HL-60 (cell line): Measurements from ENCODE around the gene CTXN1.
A peak's percentile ranks its signal among the peaks of the same experiment; 100 is the strongest.
"Not testable (repeated sequence)": the region's sequence is repeated elsewhere in the genome, so short reads cannot be mapped to it uniquely, and the experiment has no call there.

Experiments
- DNase-seq, 2 experiments: peaks; one replicate each; pipeline ENCODE4 v3.0.0-alpha.2; 2010 to 2020; ENCODE audit warnings: low read depth in 1 of 2, low spot score in 1 of 2
- H3K27ac ChIP-seq: fragments of 250-450 bp; sonication (Bioruptor Pico); replicated peaks from 2 replicates; pipeline ENCODE4 v1.5.1; 2020; ENCODE audit warnings: mild to moderate bottlenecking, moderate library complexity
- H3K27me3 ChIP-seq: fragments of 250-450 bp; sonication (Bioruptor Pico); 2 replicates; pipeline ENCODE4 v1.5.1; 2021; ENCODE audit warnings: mild to moderate bottlenecking, moderate library complexity; ENCODE audit not compliant: insufficient read depth, poor library complexity, severe bottlenecking
- H3K4me3 ChIP-seq: replicated peaks from 2 replicates; pipeline ENCODE4 v1.5.1; 2011; ENCODE audit warnings: mild to moderate bottlenecking, control low read depth, low read length; ENCODE audit not compliant: insufficient read depth
- GABPA ChIP-seq: IDR thresholded peaks from 2 replicates; pipeline ENCODE4 v1.6.1; 2012; ENCODE audit warnings: low read depth
- POLR2AphosphoS5 ChIP-seq: IDR thresholded peaks from 2 replicates; pipeline ENCODE4 v1.6.1; 2012; ENCODE audit warnings: low read depth
- SPI1 ChIP-seq: IDR thresholded peaks from 2 replicates; pipeline ENCODE4 v1.6.1; 2012; ENCODE audit warnings: low read depth, mild to moderate bottlenecking, borderline replicate concordance
- TF ChIP-seq, protein P1 (sequence below): IDR thresholded peaks from 2 replicates; pipeline ENCODE4 v1.6.1; 2012; ENCODE audit warnings: low read depth; ENCODE audit not compliant: insufficient replicate concordance
- TF ChIP-seq, protein P2 (sequence below): IDR thresholded peaks from one replicate; pipeline ENCODE4 v1.5.1; 2011; ENCODE audit warnings: low read length, control low read depth, inconsistent platforms; ENCODE audit not compliant: insufficient read depth

Gene CTXN1

DNA sequence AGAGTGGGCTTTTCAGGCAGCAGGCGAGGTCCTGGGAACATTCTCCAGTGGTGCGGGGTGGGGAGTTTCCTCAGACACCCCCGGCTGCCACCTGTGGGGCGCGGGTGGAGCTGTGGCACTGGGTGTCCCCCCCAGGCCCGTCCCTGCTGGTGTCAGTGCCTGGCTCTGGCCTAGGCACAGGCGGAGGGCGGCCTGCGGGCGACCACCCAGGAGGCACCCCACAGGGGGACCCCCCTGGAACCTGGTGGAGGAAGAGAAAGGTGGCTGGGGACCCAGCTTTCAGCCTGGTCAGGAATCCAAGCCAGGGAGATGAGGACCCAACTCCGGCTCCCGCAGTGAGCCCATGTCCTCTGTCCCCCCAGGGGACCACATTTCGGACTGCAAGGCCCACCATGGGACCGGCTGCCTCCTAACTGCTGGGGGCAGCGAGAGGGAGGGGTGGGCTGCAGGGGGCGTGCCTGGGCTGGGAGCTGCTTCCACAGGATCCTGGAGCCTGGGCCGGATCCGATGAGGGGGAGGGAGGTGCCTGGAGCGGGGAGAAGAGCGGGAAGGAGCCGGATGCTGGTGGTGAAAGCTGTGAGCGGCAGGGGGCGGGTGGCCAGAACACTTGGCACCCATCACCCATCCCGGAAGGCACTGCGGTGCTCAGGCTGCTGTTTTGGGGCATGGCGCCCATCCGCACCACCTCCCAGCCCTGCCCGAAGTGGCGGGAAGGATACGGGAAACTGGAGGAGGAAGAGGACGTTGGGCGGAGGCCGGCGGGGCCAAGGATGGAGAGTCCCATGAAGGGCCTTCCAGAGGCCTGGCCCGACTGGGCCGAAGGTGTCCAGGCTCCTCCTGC lies 5.5 kb upstream of the CTXN1 start:
- TF ChIP-seq GABPA (no peak), POLR2AphosphoS5 (no peak)
- no peaks in the 10 kb centered on the region for H3K27me3 ChIP-seq
- H3K27ac ChIP-seq, result no peak overlapping the region
- no peak overlapping the region for H3K4me3 ChIP-seq
- no peak for DNase-seq

DNA sequence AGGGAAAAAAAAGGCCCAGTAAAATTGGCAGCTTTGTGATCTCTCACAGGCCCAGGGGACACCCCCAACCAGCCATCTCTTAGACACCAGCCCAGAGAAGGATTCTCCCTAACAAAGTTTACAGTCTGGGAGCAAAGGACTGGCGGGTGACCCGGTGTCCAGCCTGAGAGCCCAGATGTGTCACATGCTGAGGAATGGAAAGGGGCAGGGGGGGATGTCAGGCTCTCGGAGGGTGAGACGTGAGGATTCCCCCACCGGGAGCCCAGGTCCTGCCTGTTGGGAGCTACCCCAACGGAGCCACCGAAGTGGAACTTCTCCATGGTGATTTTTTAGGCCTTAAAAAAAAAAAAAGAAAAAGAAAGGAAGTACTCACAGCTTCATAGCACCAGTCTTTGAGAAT lies 4.8 kb upstream of the CTXN1 start:
- TF ChIP-seq, protein P1, sequence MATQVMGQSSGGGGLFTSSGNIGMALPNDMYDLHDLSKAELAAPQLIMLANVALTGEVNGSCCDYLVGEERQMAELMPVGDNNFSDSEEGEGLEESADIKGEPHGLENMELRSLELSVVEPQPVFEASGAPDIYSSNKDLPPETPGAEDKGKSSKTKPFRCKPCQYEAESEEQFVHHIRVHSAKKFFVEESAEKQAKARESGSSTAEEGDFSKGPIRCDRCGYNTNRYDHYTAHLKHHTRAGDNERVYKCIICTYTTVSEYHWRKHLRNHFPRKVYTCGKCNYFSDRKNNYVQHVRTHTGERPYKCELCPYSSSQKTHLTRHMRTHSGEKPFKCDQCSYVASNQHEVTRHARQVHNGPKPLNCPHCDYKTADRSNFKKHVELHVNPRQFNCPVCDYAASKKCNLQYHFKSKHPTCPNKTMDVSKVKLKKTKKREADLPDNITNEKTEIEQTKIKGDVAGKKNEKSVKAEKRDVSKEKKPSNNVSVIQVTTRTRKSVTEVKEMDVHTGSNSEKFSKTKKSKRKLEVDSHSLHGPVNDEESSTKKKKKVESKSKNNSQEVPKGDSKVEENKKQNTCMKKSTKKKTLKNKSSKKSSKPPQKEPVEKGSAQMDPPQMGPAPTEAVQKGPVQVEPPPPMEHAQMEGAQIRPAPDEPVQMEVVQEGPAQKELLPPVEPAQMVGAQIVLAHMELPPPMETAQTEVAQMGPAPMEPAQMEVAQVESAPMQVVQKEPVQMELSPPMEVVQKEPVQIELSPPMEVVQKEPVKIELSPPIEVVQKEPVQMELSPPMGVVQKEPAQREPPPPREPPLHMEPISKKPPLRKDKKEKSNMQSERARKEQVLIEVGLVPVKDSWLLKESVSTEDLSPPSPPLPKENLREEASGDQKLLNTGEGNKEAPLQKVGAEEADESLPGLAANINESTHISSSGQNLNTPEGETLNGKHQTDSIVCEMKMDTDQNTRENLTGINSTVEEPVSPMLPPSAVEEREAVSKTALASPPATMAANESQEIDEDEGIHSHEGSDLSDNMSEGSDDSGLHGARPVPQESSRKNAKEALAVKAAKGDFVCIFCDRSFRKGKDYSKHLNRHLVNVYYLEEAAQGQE, result no peak
- TF ChIP-seq, protein P2, sequence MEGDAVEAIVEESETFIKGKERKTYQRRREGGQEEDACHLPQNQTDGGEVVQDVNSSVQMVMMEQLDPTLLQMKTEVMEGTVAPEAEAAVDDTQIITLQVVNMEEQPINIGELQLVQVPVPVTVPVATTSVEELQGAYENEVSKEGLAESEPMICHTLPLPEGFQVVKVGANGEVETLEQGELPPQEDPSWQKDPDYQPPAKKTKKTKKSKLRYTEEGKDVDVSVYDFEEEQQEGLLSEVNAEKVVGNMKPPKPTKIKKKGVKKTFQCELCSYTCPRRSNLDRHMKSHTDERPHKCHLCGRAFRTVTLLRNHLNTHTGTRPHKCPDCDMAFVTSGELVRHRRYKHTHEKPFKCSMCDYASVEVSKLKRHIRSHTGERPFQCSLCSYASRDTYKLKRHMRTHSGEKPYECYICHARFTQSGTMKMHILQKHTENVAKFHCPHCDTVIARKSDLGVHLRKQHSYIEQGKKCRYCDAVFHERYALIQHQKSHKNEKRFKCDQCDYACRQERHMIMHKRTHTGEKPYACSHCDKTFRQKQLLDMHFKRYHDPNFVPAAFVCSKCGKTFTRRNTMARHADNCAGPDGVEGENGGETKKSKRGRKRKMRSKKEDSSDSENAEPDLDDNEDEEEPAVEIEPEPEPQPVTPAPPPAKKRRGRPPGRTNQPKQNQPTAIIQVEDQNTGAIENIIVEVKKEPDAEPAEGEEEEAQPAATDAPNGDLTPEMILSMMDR, result no peak
- TF ChIP-seq SPI1 (no peak), GABPA (no peak), POLR2AphosphoS5 (no peak)
- no peak overlapping the region for H3K27ac ChIP-seq
- no peaks in the 10 kb centered on the region for H3K27me3 ChIP-seq
- H3K4me3 ChIP-seq, result no peak overlapping the region
- no peak for DNase-seq

DNA sequence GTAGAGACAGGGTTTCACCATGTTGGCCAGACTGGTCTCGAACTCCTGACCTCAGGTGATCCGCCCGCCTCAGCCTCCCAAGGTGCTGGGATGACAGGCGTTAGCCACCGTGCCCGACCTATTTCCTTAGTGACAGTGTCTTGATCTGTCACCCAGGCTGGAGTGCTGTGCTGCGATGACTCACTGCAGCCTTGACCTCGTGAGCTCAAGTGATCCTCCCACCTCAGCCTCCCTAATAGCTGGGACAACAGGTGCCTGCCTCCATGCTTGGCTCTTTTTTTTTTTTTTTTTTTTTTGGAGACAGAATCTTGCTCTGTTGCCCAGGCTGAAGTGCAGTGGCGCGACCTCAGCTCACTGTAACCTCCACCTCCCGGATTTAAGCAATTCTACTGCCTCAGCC lies 4.1 kb upstream of the CTXN1 start:
- not testable (repeated sequence) for DNase-seq, H3K27ac ChIP-seq, H3K27me3 ChIP-seq, H3K4me3 ChIP-seq

DNA sequence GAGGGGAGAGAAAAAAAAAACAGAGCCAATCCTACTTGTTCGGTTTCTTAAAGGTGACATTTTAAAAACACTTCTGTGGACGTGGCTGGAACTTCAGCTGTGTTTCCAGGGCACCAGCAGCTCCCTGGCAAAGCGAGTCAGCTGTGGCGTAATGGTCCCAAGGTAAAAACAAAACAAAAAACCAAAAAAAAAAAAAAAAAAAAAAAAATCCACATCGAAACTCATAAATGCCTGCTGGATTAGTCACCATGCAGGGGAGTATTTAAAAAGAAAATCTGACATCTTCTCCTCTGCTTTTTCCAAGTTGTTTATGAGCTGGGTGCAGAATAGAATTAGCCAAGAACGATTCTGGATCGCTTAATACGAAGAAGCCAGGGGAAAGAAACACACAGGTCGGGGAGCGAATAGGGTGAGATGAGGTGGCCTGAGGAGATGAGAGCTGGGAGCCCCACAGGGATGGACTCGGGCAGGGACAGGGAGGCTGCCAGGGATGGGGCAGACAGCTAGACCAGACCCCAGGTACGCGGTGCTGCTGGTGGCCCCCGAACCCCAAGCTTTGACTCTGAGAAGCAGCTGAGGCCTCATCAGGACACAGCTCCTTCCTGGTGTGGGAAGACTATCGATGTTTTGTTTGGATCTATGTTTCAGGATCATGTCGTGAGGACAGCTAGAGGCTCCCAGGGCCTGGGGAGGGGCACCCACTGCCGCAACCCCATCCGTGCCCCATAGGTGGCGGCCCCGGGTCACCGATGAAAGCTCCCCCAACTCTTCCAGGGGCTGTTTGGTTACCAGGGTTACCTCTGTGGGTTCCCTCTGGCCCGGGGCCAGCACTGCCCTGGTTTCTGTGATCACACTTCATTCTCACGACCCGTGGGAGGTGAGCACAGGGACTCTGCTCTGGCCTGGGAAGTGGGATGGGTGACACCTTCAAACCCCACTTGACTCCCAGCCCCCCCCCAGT lies 3.1 kb upstream of the CTXN1 start:
- Histone ChIP-seq H3K27ac (no peak overlapping the region), H3K4me3 (no peak overlapping the region)

DNA sequence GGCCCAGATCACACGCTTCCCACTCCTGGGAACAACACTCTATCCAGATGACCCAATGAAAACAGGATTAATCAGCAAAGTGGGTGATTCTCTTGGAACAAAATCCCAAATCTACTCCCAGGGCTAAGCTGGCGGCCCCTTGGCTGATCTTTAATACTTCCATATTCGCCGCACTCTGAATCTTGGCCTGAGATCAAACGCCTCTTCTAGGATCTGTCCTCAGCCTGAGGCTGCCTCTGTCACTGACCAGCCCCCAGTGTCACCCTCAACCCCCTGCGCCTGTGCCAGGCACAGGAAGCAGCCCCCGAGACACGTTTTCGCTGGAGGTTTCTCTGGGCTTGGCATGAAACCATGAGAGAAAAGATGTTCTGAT lies 2.4 kb upstream of the CTXN1 start:
- no peak overlapping the region for H3K27ac ChIP-seq

More for the DNA sequence above, 3.1 kb upstream of the CTXN1 start:
- TF ChIP-seq, protein P2, result peak; percentile 19
- TF ChIP-seq POLR2AphosphoS5 (no peak), GABPA (no peak)
- peak in 1 of 2 experiments; percentile 73 for DNase-seq
- H3K27me3 ChIP-seq, result no peaks in the 10 kb centered on the region

More for the DNA sequence above, 2.4 kb upstream of the CTXN1 start:
- DNase-seq, result no peak
- no peaks in the 10 kb centered on the region for H3K27me3 ChIP-seq
- TF ChIP-seq, protein P2, result no peak
- TF ChIP-seq GABPA (no peak), POLR2AphosphoS5 (no peak), SPI1 (no peak)
- TF ChIP-seq, protein P1, result no peak
- no peak overlapping the region for H3K4me3 ChIP-seq
